Measurements from ENCODE around the gene MDFI. TPM values are rescaled to one million over a fixed set of nuclear protein-coding genes. Genes with fewer than 3 reads are reported as not detected.

MDFI gene
- polyA plus RNA-seq, 2 of the 4 experiments (the other 2 are of a cell fraction): 0.06 to 0.30 TPM

- ChIA-PET CTCF (interaction anchor here (1.1 kb wide), 1 partner anchor 40 kb away, joined by 3 read pairs; no protein-coding TSS in a partner anchor), POLR2A (no interaction called here)
- Histone ChIP-seq H3K27ac (no peak overlapping the region), H3K4me2 (no peak overlapping the region), H3K9me3 (no peaks in the 10 kb centered on the region), H3K4me3 (no peak overlapping the region), H3K4me1 (0 out of 3 replicates have a peak, but pooled peaks cover 6% of the 10 kb centered on the region)
- FAIRE-seq (no peak), DNase-seq (ENCODE audit: low read depth in 1 of 2, low spot score in 1 of 2) (no peak), ATAC-seq (no peak)
- WGBS (ENCODE audit: missing lambda C conversion rate): 88% methylated on average over 9 of the region's 9 CpGs
- TF ChIP-seq PHF8 (IDR thresholded peaks at IDR 0.05; ENCODE audit: borderline replicate concordance, low read depth): no peak
- TF ChIP-seq FOSB (CRISPR knock-in tag; IDR thresholded peaks at IDR 0.05): no peak
- TF ChIP-seq SREBF2 (IDR thresholded peaks at IDR 0.05): no peak
- TF ChIP-seq ATOH8 (CRISPR knock-in tag; IDR thresholded peaks at IDR 0.05; ENCODE audit: low read depth): no peak
- no peak for TF ChIP-seq KDM1A (IDR thresholded peaks at IDR 0.05; ENCODE audit: low read depth)
Measured at GRCh38 chr6:41641352-41641925, 3.2 kb downstream of the MDFI start.

- Histone ChIP-seq H3K4me1 (no peaks in the 10 kb centered on the region; the same call in 2 of the 3 replicates), H3K4me2 (no peak overlapping the region), H3K27ac (no peak overlapping the region), H3K4me3 (no peak overlapping the region), H3K9me3 (no peaks in the 10 kb centered on the region)
- POLR2A ChIA-PET: no interaction called here
- CTCF ChIA-PET: interaction anchor here (1.1 kb wide), 1 partner anchor 39 kb away, joined by 3 read pairs; no protein-coding TSS in a partner anchor
- WGBS (ENCODE audit: missing lambda C conversion rate): 57% methylated on average over 9 of the region's 11 CpGs
- no peak for TF ChIP-seq NR3C1 (IDR thresholded peaks at IDR 0.05)
- TF ChIP-seq ZC3H11A (IDR thresholded peaks at IDR 0.05): no peak
- no peak for TF ChIP-seq MAZ (IDR thresholded peaks at IDR 0.05; ENCODE audit: borderline replicate concordance, low read depth, low read length)
- TF ChIP-seq POLR2A (IDR thresholded peaks at IDR 0.05; ENCODE audit: low read length): no peak
- TF ChIP-seq HDAC2 (IDR thresholded peaks at IDR 0.05): no peak
- no peak for TF ChIP-seq GATA3 (IDR thresholded peaks at IDR 0.05; ENCODE audit: borderline replicate concordance)
- no peak for TF ChIP-seq HOXA7 (CRISPR knock-in tag; IDR thresholded peaks at IDR 0.05)
- no peak for TF ChIP-seq FOSB (CRISPR knock-in tag; IDR thresholded peaks at IDR 0.05)
- no peak for TF ChIP-seq CEBPB (IDR thresholded peaks at IDR 0.05)
- TF ChIP-seq ZSCAN20 (CRISPR knock-in tag; IDR thresholded peaks at IDR 0.05): no peak
- no peak for ATAC-seq
- no peak for FAIRE-seq
- DNase-seq (ENCODE audit: low read depth in 1 of 2, low spot score in 1 of 2): no peak
Measured at GRCh38 chr6:41642090-41642959, 4.1 kb downstream of the MDFI start.

- DNase-seq (ENCODE audit: low read depth in 1 of 2, low spot score in 1 of 2) (no peak), FAIRE-seq (no peak), ATAC-seq (no peak)
- WGBS (ENCODE audit: missing lambda C conversion rate): 77% methylated on average over 9 of the region's 10 CpGs
- ChIA-PET CTCF (no interaction called here), POLR2A (no interaction called here)
- TF ChIP-seq RNF2 (IDR thresholded peaks at IDR 0.05; ENCODE audit: borderline replicate concordance, low read depth): no peak
- no peak for TF ChIP-seq BCL3 (IDR thresholded peaks at IDR 0.05)
- H3K4me3 ChIP-seq: no peak overlapping the region
- H3K4me2 ChIP-seq: no peak overlapping the region
- H3K9me3 ChIP-seq: no peaks in the 10 kb centered on the region
- H3K27ac ChIP-seq: no peak overlapping the region
- no peaks in the 10 kb centered on the region; the same call in 2 of the 3 replicates for H3K4me1 ChIP-seq
Measured at GRCh38 chr6:41642960-41643898, 5.0 kb downstream of the MDFI start.
